ENCODE data around the gene IDNK. TPM values are rescaled to one million over a fixed set of nuclear protein-coding genes. Genes with fewer than 3 reads are reported as not detected.

The IDNK gene
- polyA plus RNA-seq, result 12.9 TPM
- long read RNA-seq, donor 1, partial matches to known transcripts, result 19 of 21 reads
- long read RNA-seq, donor 1, other reads (novel, unspliced or antisense), result 0 of 21 reads
- long read RNA-seq, donor 2, partial matches to known transcripts, result 83 of 108 reads
- long read RNA-seq, donor 2, other reads (novel, unspliced or antisense), result 19 of 108 reads
- long read RNA-seq, donor 3, result 0 reads
- long read RNA-seq, donor 4, result 0 reads
- long read RNA-seq, donor 5, partial matches to known transcripts, result 14 of 24 reads
- long read RNA-seq, donor 5, other reads (novel, unspliced or antisense), result 8 of 24 reads
- long read RNA-seq, donor 6, partial matches to known transcripts, result 47 of 64 reads
- long read RNA-seq, donor 6, other reads (novel, unspliced or antisense), result 15 of 64 reads
- long read RNA-seq, donor 7, partial matches to known transcripts, result 11 of 20 reads
- long read RNA-seq, donor 7, other reads (novel, unspliced or antisense), result 7 of 20 reads
- long read RNA-seq, donor 8, partial matches to known transcripts, result 7 of 12 reads
- long read RNA-seq, donor 8, other reads (novel, unspliced or antisense), result 0 of 12 reads
- long read RNA-seq, donor 9, partial matches to known transcripts, result 13 of 29 reads
- long read RNA-seq, donor 9, other reads (novel, unspliced or antisense), result 10 of 29 reads
- long read RNA-seq, donor 10, transcript IDNK-202 (5 exons, 692 nt), result major isoform, 5 of 57 reads
- long read RNA-seq, donor 10, partial matches to known transcripts, result 29 of 57 reads
- long read RNA-seq, donor 10, other reads (novel, unspliced or antisense), result 23 of 57 reads
- long read RNA-seq, donor 11, partial matches to known transcripts, result 0 of 4 reads
- long read RNA-seq, donor 11, other reads (novel, unspliced or antisense), result 0 of 4 reads

GRCh38 chr9:83622939-83623678 lies at the start of gene IDNK:
Gene IDNK (plus strand): TSS chr9:83623143. CDS start chr9:83623172, 29 bp downstream.
- Histone ChIP-seq H3K27ac (ENCODE audit: low read length) (peak within 1 kb of the TSS; percentile 96), H3K36me3 (ENCODE audit: control insufficient read depth, insufficient read depth, low read length) (peaks cover 8% of the 10 kb centered on the region), H3K9me3 (ENCODE audit: control insufficient read depth, low read depth, low read length) (no peaks in the 10 kb centered on the region), H3K4me1 (ENCODE audit: control insufficient read depth, insufficient read depth, low read length) (peaks cover 28% of the 10 kb centered on the region), H3K4me3 (ENCODE audit: low read length) (peak within 1 kb of the TSS; percentile 56), H3K27me3 (ENCODE audit: control insufficient read depth, insufficient read depth, low read length) (no peaks in the 10 kb centered on the region)
- peak; percentile 49 to 86 for DNase-seq
- WGBS (ENCODE audit: insufficient coverage, low lambda C conversion rate), result no CpG with 5 or more reads among the region's 79 CpGs

GRCh38 chr9:83574482-83574881 lies 48.5 kb upstream of the IDNK start:
- H3K36me3 ChIP-seq (ENCODE audit: control insufficient read depth, insufficient read depth, low read length), result no peaks in the 10 kb centered on the region
- no peak overlapping the region for H3K4me3 ChIP-seq (ENCODE audit: low read length)
- H3K27ac ChIP-seq (ENCODE audit: low read length), result no peak overlapping the region
- no peak for DNase-seq
- peaks cover 8% of the 10 kb centered on the region for H3K4me1 ChIP-seq (ENCODE audit: control insufficient read depth, insufficient read depth, low read length)
- no CpG with 5 or more reads among the region's 1 CpG for WGBS (ENCODE audit: insufficient coverage, low lambda C conversion rate)
- H3K9me3 ChIP-seq (ENCODE audit: control insufficient read depth, low read depth, low read length), result peaks cover 3% of the 10 kb centered on the region
- H3K27me3 ChIP-seq (ENCODE audit: control insufficient read depth, insufficient read depth, low read length), result no peaks in the 10 kb centered on the region

DNA sequence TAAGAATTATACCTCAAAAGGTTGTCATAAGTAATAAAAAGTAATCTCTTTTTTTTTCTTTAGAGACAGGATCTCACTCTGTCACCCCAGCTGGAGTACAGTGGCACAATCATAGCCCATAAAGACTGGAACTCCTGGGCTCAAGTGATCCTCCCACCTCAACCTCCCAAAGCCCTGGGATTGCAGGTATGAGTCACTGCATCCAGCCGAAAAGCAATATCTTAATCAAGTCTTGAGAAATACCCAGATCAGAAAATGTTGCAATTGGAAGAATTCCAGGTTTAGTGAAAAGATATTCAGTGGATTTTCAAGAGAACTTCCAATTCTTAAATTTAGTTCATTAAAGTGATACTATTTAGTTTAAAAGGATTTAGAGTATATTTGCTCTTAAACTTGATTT lies 40.9 kb upstream of the IDNK start:
- H3K4me3 ChIP-seq (ENCODE audit: low read length), result no peak overlapping the region
- H3K27me3 ChIP-seq (ENCODE audit: control insufficient read depth, insufficient read depth, low read length), result no peaks in the 10 kb centered on the region
- H3K4me1 ChIP-seq (ENCODE audit: control insufficient read depth, insufficient read depth, low read length), result no peaks in the 10 kb centered on the region
- H3K36me3 ChIP-seq (ENCODE audit: control insufficient read depth, insufficient read depth, low read length), result no peaks in the 10 kb centered on the region
- WGBS (ENCODE audit: insufficient coverage, low lambda C conversion rate), result no CpG with 5 or more reads among the region's 1 CpG
- DNase-seq, result no peak
- H3K27ac ChIP-seq (ENCODE audit: low read length), result no peak overlapping the region
- H3K9me3 ChIP-seq (ENCODE audit: control insufficient read depth, low read depth, low read length), result peaks cover 3% of the 10 kb centered on the region

GRCh38 chr9:83583151-83584014 lies 39.6 kb upstream of the IDNK start:
- Histone ChIP-seq H3K27me3 (ENCODE audit: control insufficient read depth, insufficient read depth, low read length) (no peaks in the 10 kb centered on the region), H3K27ac (ENCODE audit: low read length) (no peak overlapping the region), H3K4me3 (ENCODE audit: low read length) (no peak overlapping the region), H3K36me3 (ENCODE audit: control insufficient read depth, insufficient read depth, low read length) (no peaks in the 10 kb centered on the region), H3K9me3 (ENCODE audit: control insufficient read depth, low read depth, low read length) (peaks cover 3% of the 10 kb centered on the region), H3K4me1 (ENCODE audit: control insufficient read depth, insufficient read depth, low read length) (no peaks in the 10 kb centered on the region)
- peak; percentile 17 to 24 for DNase-seq
- 20% methylated on average over 1 of the region's 6 CpGs for WGBS (ENCODE audit: insufficient coverage, low lambda C conversion rate)

- Histone ChIP-seq H3K9me3 (ENCODE audit: control insufficient read depth, low read depth, low read length) (no peaks in the 10 kb centered on the region), H3K27ac (ENCODE audit: low read length) (no peak overlapping the region), H3K4me1 (ENCODE audit: control insufficient read depth, insufficient read depth, low read length) (no peaks in the 10 kb centered on the region), H3K4me3 (ENCODE audit: low read length) (no peak overlapping the region), H3K36me3 (ENCODE audit: control insufficient read depth, insufficient read depth, low read length) (no peaks in the 10 kb centered on the region), H3K27me3 (ENCODE audit: control insufficient read depth, insufficient read depth, low read length) (no peaks in the 10 kb centered on the region)
- WGBS (ENCODE audit: insufficient coverage, low lambda C conversion rate), result no CpG with 5 or more reads among the region's 4 CpGs
- DNase-seq, result no peak
Observed at GRCh38 chr9:83584995-83585394, 37.9 kb upstream of the IDNK start.

DNA sequence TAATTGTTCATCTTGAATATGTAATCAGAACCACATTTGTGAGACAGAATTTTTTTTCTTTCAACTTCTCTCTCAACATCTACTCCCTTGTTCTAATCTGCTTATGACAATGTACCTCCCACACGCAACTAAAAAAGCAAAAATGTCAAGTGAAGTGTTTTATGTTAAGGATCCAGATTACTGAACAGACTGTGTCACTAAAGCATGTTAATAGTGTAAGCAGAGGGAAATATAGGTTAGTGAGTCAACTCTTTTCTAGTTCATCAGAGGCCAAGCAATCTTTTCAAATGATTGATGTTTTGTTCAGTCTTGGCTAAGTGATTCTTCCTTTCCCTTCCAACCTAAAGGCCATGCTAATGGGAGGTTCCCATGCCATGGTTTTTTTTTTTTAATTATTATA lies 34.7 kb upstream of the IDNK start:
- Histone ChIP-seq H3K4me1 (ENCODE audit: control insufficient read depth, insufficient read depth, low read length) (no peaks in the 10 kb centered on the region), H3K36me3 (ENCODE audit: control insufficient read depth, insufficient read depth, low read length) (no peaks in the 10 kb centered on the region), H3K4me3 (ENCODE audit: low read length) (no peak overlapping the region), H3K27ac (ENCODE audit: low read length) (no peak overlapping the region), H3K27me3 (ENCODE audit: control insufficient read depth, insufficient read depth, low read length) (no peaks in the 10 kb centered on the region), H3K9me3 (ENCODE audit: control insufficient read depth, low read depth, low read length) (no peaks in the 10 kb centered on the region)
- 78% methylated on average over 1 of the region's 1 CpG for WGBS (ENCODE audit: insufficient coverage, low lambda C conversion rate)
- DNase-seq, result no peak

DNA sequence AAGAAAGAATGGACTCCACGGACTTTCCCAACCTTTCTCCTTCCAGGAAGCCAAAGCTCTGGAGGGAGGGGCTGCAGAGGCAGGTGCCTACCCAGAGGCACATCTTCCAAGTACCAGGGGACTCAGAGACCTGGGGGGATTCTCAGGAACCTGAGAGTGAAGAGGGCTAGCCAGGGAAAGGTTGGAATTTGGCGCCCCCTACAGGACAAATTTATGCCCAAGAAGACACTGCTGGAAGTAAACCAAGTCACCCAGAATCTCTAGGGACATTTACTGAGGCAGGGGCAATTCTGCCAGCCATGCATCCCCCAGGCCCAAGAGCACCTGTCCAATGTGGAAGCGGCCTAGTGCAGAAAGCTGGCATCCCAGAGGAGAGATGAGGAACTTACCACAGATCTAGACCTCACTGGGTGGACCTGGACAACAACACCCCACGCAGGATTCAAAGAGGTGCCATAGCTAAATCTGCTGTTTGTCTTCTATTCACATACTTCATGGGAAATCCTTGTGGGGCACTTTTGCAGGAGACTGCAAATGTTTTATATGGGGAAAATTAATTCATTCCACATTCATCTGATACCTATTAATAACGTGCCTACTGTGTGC lies 25.9 kb upstream of the IDNK start:
- DNase-seq, result peak; percentile 14 to 20
- no peaks in the 10 kb centered on the region for H3K36me3 ChIP-seq (ENCODE audit: control insufficient read depth, insufficient read depth, low read length)
- no peaks in the 10 kb centered on the region for H3K27me3 ChIP-seq (ENCODE audit: control insufficient read depth, insufficient read depth, low read length)
- no peak overlapping the region for H3K27ac ChIP-seq (ENCODE audit: low read length)
- H3K4me1 ChIP-seq (ENCODE audit: control insufficient read depth, insufficient read depth, low read length), result peaks cover 14% of the 10 kb centered on the region
- no peaks in the 10 kb centered on the region for H3K9me3 ChIP-seq (ENCODE audit: control insufficient read depth, low read depth, low read length)
- no peak overlapping the region for H3K4me3 ChIP-seq (ENCODE audit: low read length)
- 0% methylated on average over 1 of the region's 5 CpGs for WGBS (ENCODE audit: insufficient coverage, low lambda C conversion rate)

DNA sequence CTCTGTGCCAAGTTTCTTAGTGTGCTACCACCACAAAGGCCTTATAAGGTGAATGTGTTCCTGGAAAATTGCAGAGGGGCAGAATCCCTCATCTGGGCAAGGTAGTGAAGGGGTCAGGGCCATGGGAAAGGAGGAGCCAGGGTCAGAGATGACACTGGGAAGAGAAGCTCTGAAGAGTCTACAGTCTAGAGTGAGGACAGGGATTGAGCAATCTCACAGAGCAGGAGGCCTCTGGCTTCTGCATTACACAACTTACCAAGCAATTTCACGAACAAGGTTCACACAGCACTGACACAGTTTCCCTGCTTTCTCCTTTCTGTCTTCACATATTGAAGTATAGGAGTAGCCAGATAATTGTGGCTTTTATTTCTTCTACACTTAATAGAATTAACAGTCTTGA lies 24.5 kb upstream of the IDNK start:
- WGBS (ENCODE audit: insufficient coverage, low lambda C conversion rate), result no CpG with 5 or more reads among the region's 1 CpG
- H3K4me3 ChIP-seq (ENCODE audit: low read length), result no peak overlapping the region

GRCh38 chr9:83599071-83599470 lies 23.9 kb upstream of the IDNK start:
- H3K4me3 ChIP-seq (ENCODE audit: low read length), result no peak overlapping the region
- DNase-seq, result no peak
- H3K36me3 ChIP-seq (ENCODE audit: control insufficient read depth, insufficient read depth, low read length), result no peaks in the 10 kb centered on the region
- peaks cover 14% of the 10 kb centered on the region for H3K4me1 ChIP-seq (ENCODE audit: control insufficient read depth, insufficient read depth, low read length)
- WGBS (ENCODE audit: insufficient coverage, low lambda C conversion rate), result 57% methylated on average over 1 of the region's 4 CpGs
- peak overlapping the region; percentile 53 for H3K27ac ChIP-seq (ENCODE audit: low read length)
- no peaks in the 10 kb centered on the region for H3K9me3 ChIP-seq (ENCODE audit: control insufficient read depth, low read depth, low read length)
- no peaks in the 10 kb centered on the region for H3K27me3 ChIP-seq (ENCODE audit: control insufficient read depth, insufficient read depth, low read length)

More for the DNA sequence above, 24.5 kb upstream of the IDNK start:
- H3K27ac ChIP-seq (ENCODE audit: low read length), result peak overlapping the region; percentile 53
- H3K36me3 ChIP-seq (ENCODE audit: control insufficient read depth, insufficient read depth, low read length), result no peaks in the 10 kb centered on the region
- peak; percentile 81 to 84 for DNase-seq
- no peaks in the 10 kb centered on the region for H3K27me3 ChIP-seq (ENCODE audit: control insufficient read depth, insufficient read depth, low read length)
- H3K9me3 ChIP-seq (ENCODE audit: control insufficient read depth, low read depth, low read length), result no peaks in the 10 kb centered on the region
- H3K4me1 ChIP-seq (ENCODE audit: control insufficient read depth, insufficient read depth, low read length), result peaks cover 14% of the 10 kb centered on the region
